Body of pancreas (tissue), 4 donors: ENCODE results near the gene LMAN2.

Experiments used
- CTCF ChIP-seq, 7 experiments: fragments of 450-650 bp in 4 of 7; fragments of 200-600 bp in 3 of 7; sonication (generic) in 3 of 7; IDR thresholded peaks; one replicate each; pipeline ENCODE4 v1.5.1; 2016 to 2019; ENCODE audit warnings: antibody characterized with exemption in 7 of 7
- POLR2A ChIP-seq, 3 donors: fragments of 450-650 bp; IDR thresholded peaks; one replicate each; pipeline ENCODE4 v1.6.1; 2016; ENCODE audit warnings: antibody characterized with exemption in 3 of 3, mild to moderate bottlenecking in 2 of 3

DNA sequence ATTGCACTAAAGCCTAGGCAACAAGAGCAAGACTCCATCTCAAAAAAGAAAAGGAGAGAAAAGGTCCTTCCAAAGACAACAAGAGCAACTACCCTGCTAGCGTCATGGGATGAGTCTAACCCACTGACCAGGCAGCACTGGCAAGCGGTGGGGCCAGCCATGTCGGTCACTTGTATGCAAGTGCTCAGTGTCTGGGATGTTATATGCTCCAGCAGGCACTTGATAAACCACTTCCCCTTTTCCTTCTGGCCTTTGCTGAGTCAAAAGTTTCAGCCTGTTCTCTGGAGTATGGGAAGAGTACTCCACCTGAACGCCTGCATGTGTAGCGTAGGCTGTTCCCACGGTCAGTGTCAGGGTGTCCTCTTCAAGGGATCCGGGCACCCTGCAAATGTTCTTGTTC is 30.6 kb downstream of the LMAN2 start:
- TF ChIP-seq CTCF (IDR thresholded peaks at IDR 0.05) (no peak), POLR2A (IDR thresholded peaks at IDR 0.05) (no peak)
